ENCODE results near the gene SIPA1L3. TPM values are rescaled to one million over a fixed set of nuclear protein-coding genes. Genes with fewer than 3 reads are reported as not detected.

SIPA1L3 gene
- total and polyA plus RNA-seq, 9 of the 15 experiments (the other 6 are each of a cell fraction or from before 2014, with no cell fraction given): 0.01 to 6.1 (median 2.5) TPM

GRCh38 chr19:37925212-37925611, 18.2 kb downstream of the SIPA1L3 start (continued):
- no peak for TF ChIP-seq PBX2 (CRISPR knock-in tag; IDR thresholded peaks at IDR 0.05; ENCODE audit: low read depth)
- 0 out of 2 replicates have a peak, but pooled peaks have one; percentile 41 for TF ChIP-seq PBX2 (tag; conservative IDR thresholded peaks at IDR 0.05; ENCODE audit: low read depth)

GRCh38 chr19:37926255-37926654, 19.2 kb downstream of the SIPA1L3 start:
- no peaks in the 10 kb centered on the region for H3K27me3 ChIP-seq (ENCODE audit: control insufficient read depth in 2 of 2, insufficient read depth in 2 of 2, low read length in 2 of 2)
- no peaks in the 10 kb centered on the region for H4K20me1 ChIP-seq (replicated peaks; ENCODE audit: control insufficient read depth, insufficient read depth, low read length)
- no peaks in the 10 kb centered on the region for H3K79me2 ChIP-seq (ENCODE audit: control insufficient read depth, insufficient read depth, low read length)
- POLR2A ChIA-PET: interaction anchor here (0.6 kb wide), 1 partner anchor 15 kb away, joined by 3 read pairs; no protein-coding TSS in a partner anchor
- FAIRE-seq (no peak), DNase-seq (ENCODE audit: extremely low read depth in 1 of 4, low spot score in 3 of 4) (no peak), ATAC-seq (no peak)
- in situ Hi-C loops (cut with MboI): loop anchor here (10.0 kb wide), 1 partner anchor 299 kb away; the partner anchor contains the start of gene DPF1
- no peaks in the 10 kb centered on the region for H3K36me3 ChIP-seq (ENCODE audit: control insufficient read depth, insufficient read depth, low read length)
- H3K4me3 ChIP-seq: no peak overlapping the region
- CTCF ChIA-PET (ENCODE audit: low intra/inter-chr PET ratio): no interaction called here
- no peak overlapping the region for H2AFZ ChIP-seq (ENCODE audit: low read depth, low read length)
- H3K27ac ChIP-seq (ENCODE audit: extremely low read depth, low read depth, low read length): no peak overlapping the region
- H3K4me1 ChIP-seq (replicated peaks in 1 of 2; ENCODE audit: control insufficient read depth in 2 of 2, insufficient read depth in 2 of 2, low read length in 2 of 2): no peaks in the 10 kb centered on the region; a peak in 1 of 5 replicates
- no peaks in the 10 kb centered on the region for H3K9me1 ChIP-seq (ENCODE audit: control insufficient read depth, insufficient read depth, low read length)
- WGBS (ENCODE audit: insufficient coverage, low coverage, missing lambda C conversion rate): 32% methylated on average over 10 of the region's 10 CpGs
- H3K9me3 ChIP-seq (replicated peaks; ENCODE audit: control insufficient read depth, insufficient read depth, low read depth, low read length): no peaks in the 10 kb centered on the region
- H3K4me2 ChIP-seq (ENCODE audit: insufficient read depth, low read length): no peak overlapping the region
- no TSS peak for BruUV-seq (replicated peaks)
- no peak overlapping the region for H3K9ac ChIP-seq (ENCODE audit: insufficient read depth in 1 of 2, low read depth in 2 of 2, low read length in 2 of 2)
- intact Hi-C loops (cut with micrococcal nuclease): no loop called here
- no peak for TF ChIP-seq TRIM24 (IDR thresholded peaks at IDR 0.05)
- TF ChIP-seq CGGBP1 (CRISPR knock-in tag; IDR thresholded peaks at IDR 0.05): no peak
- TF ChIP-seq ZNF174 (CRISPR knock-in tag; IDR thresholded peaks at IDR 0.05): no peak
- no peak for TF ChIP-seq BRF2 (IDR thresholded peaks at IDR 0.05; ENCODE audit: borderline replicate concordance, insufficient read depth, insufficient read length)
- TF ChIP-seq ATF1 (CRISPR knock-in tag; IDR thresholded peaks at IDR 0.05): no peak
- TF ChIP-seq ATF1 (tag; IDR thresholded peaks at IDR 0.05): no peak
- TF ChIP-seq GTF2A2 (tag; IDR thresholded peaks at IDR 0.05): no peak
- TF ChIP-seq POLR2A (conservative IDR thresholded peaks at IDR 0.05): no peak

Data from K562 (cell line).